GM23338 (cell line): Measurements from ENCODE around the gene TNPO3. TPM values are rescaled to one million over a fixed set of nuclear protein-coding genes. Genes with fewer than 3 reads are reported as not detected.

Experiments used
- EZH2phosphoT487 ChIP-seq: fragments of 200-600 bp; sonication (generic); IDR thresholded peaks from one replicate; pipeline ENCODE4 v1.8.1; 2018; ENCODE audit warnings: antibody characterized with exemption; ENCODE audit not compliant: unreplicated experiment
- JUNB ChIP-seq: IDR thresholded peaks from one replicate; pipeline ENCODE4 v1.6.1; 2016; ENCODE audit warnings: antibody characterized with exemption; ENCODE audit not compliant: unreplicated experiment
- POLR2AphosphoS5 ChIP-seq: IDR thresholded peaks from 2 replicates; pipeline ENCODE4 v1.6.1; 2016; ENCODE audit warnings: antibody characterized with exemption, low read depth
- REST ChIP-seq: IDR thresholded peaks from one replicate; pipeline ENCODE4 v1.6.1; 2018; ENCODE audit warnings: antibody characterized with exemption; ENCODE audit not compliant: unreplicated experiment
- ZNF114 ChIP-seq: fragments of 250-450 bp; sonication (Bioruptor Pico); IDR thresholded peaks from 2 replicates; pipeline ENCODE4 v1.5.0; 2020; ENCODE audit warnings: mild to moderate bottlenecking, moderate library complexity
- polyA plus RNA-seq: library from polyadenylated mRNA; unstranded; fragments of >200 nt; fragmentation: Nextera tagmentation; extraction: Ambion mirVana; gene quantifications from 2 replicates; pipeline ENCODE4 v1.2.1, GENCODE V29; 2016
- total RNA-seq: library from RNA; depleted of rRNA; stranded (reverse); fragments of >200 nt; shearing (Covaris generic); gene quantifications from 2 replicates; pipeline ENCODE4 v1.2.3, GENCODE V29; 2014
- TF ChIP-seq, protein P1 (sequence below): fragments of 250-450 bp; sonication (Bioruptor Pico); IDR thresholded peaks from 2 replicates; pipeline ENCODE4 v1.5.0; 2020; ENCODE audit warnings: mild to moderate bottlenecking, moderate library complexity

The TNPO3 gene
- total and polyA plus RNA-seq, 2 experiments from 2014 or later, result 38.2 to 127 TPM

DNA sequence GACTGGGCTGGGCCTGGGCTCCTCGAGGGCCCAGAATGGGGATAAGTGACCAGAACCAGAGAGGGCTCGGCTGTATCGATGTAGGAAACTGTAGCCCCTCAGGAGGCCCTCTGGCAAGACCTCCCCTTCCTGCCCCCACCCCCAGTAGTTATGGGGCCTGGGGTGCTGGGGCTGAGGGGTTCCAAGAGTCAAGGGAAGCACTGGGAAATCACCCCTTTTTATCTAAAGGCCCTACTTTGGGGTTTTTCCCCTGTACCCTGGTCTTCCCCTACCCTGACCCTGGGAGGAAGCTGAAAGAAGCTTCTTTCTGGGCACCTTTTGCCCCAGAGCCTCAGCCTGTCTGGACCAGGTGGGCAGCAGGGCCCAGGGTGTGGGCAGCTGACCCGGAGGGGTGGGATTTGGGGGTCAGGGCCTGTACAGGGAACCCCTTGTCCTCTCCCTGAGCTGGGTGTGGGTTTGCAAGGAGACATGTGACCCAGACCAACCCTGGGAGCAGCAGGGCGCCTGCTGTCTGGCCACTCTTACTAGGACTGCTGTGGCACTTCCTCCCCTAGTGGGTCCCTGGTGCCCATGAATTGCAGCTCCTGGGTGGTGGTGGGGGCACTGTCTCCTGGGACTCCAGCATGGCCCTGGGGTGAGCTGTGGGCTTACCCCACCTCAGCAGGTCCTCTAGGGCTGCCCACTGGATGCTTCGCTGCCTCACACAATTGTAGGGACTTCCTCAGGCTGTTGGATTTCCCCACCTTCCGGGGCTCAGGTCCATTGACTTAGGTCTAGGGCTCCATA is 115.6 kb downstream of the TNPO3 start (continued):
- TF ChIP-seq, protein P1, sequence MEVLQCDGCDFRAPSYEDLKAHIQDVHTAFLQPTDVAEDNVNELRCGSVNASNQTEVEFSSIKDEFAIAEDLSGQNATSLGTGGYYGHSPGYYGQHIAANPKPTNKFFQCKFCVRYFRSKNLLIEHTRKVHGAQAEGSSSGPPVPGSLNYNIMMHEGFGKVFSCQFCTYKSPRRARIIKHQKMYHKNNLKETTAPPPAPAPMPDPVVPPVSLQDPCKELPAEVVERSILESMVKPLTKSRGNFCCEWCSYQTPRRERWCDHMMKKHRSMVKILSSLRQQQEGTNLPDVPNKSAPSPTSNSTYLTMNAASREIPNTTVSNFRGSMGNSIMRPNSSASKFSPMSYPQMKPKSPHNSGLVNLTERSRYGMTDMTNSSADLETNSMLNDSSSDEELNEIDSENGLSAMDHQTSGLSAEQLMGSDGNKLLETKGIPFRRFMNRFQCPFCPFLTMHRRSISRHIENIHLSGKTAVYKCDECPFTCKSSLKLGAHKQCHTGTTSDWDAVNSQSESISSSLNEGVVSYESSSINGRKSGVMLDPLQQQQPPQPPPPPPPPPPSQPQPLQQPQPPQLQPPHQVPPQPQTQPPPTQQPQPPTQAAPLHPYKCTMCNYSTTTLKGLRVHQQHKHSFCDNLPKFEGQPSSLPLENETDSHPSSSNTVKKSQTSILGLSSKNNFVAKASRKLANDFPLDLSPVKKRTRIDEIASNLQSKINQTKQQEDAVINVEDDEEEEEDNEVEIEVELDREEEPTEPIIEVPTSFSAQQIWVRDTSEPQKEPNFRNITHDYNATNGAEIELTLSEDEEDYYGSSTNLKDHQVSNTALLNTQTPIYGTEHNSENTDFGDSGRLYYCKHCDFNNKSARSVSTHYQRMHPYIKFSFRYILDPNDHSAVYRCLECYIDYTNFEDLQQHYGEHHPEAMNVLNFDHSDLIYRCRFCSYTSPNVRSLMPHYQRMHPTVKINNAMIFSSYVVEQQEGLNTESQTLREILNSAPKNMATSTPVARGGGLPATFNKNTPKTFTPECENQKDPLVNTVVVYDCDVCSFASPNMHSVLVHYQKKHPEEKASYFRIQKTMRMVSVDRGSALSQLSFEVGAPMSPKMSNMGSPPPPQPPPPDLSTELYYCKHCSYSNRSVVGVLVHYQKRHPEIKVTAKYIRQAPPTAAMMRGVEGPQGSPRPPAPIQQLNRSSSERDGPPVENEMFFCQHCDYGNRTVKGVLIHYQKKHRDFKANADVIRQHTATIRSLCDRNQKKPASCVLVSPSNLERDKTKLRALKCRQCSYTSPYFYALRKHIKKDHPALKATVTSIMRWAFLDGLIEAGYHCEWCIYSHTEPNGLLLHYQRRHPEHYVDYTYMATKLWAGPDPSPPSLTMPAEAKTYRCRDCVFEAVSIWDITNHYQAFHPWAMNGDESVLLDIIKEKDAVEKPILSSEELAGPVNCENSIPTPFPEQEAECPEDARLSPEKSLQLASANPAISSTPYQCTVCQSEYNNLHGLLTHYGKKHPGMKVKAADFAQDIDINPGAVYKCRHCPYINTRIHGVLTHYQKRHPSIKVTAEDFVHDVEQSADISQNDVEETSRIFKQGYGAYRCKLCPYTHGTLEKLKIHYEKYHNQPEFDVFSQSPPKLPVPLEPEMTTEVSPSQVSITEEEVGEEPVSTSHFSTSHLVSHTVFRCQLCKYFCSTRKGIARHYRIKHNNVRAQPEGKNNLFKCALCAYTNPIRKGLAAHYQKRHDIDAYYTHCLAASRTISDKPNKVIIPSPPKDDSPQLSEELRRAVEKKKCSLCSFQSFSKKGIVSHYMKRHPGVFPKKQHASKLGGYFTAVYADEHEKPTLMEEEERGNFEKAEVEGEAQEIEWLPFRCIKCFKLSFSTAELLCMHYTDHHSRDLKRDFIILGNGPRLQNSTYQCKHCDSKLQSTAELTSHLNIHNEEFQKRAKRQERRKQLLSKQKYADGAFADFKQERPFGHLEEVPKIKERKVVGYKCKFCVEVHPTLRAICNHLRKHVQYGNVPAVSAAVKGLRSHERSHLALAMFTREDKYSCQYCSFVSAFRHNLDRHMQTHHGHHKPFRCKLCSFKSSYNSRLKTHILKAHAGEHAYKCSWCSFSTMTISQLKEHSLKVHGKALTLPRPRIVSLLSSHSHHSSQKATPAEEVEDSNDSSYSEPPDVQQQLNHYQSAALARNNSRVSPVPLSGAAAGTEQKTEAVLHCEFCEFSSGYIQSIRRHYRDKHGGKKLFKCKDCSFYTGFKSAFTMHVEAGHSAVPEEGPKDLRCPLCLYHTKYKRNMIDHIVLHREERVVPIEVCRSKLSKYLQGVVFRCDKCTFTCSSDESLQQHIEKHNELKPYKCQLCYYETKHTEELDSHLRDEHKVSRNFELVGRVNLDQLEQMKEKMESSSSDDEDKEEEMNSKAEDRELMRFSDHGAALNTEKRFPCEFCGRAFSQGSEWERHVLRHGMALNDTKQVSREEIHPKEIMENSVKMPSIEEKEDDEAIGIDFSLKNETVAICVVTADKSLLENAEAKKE (CRISPR knock-in tag), result no peak
- TF ChIP-seq JUNB (no peak), REST (no peak), ZNF114 (CRISPR knock-in tag) (no peak), EZH2phosphoT487 (no peak), POLR2AphosphoS5 (no peak)
